H9 (cell line): Measurements from ENCODE around the gene TCN2. TPM values are rescaled to one million over a fixed set of nuclear protein-coding genes. Genes with fewer than 3 reads are reported as not detected.

Experiments used
- DNase-seq: peaks from one replicate; pipeline ENCODE4 v3.0.0-alpha.2; 2017
- H2AFZ ChIP-seq: one replicate; pipeline ENCODE4 v1.6.1; 2013; ENCODE audit warnings: mild to moderate bottlenecking, low read length, control low read depth, moderate library complexity
- H2AK5ac ChIP-seq: 2 replicates; pipeline ENCODE4 v1.6.1; 2013; ENCODE audit warnings: low read length, control low read depth, mixed read lengths; ENCODE audit not compliant: insufficient read length
- H2BK120ac ChIP-seq: one replicate; pipeline ENCODE4 v1.6.1; 2013; ENCODE audit warnings: low read depth, mild to moderate bottlenecking, low read length, control low read depth, inconsistent platforms; ENCODE audit not compliant: poor library complexity, severe bottlenecking
- H2BK12ac ChIP-seq: 2 replicates; pipeline ENCODE4 v1.6.1; 2013; ENCODE audit warnings: low read length, control low read depth, mixed read lengths, low read depth; ENCODE audit not compliant: insufficient read length
- H2BK15ac ChIP-seq: 2 replicates; pipeline ENCODE4 v1.6.1; 2013; ENCODE audit warnings: low read depth, low read length, control low read depth
- H2BK20ac ChIP-seq: one replicate; pipeline ENCODE4 v1.6.1; 2013; ENCODE audit warnings: low read depth, mild to moderate bottlenecking, low read length, control low read depth, inconsistent platforms; ENCODE audit not compliant: poor library complexity, severe bottlenecking
- H2BK5ac ChIP-seq: 2 replicates; pipeline ENCODE4 v1.6.1; 2013; ENCODE audit warnings: low read length, control low read depth, mixed read lengths; ENCODE audit not compliant: insufficient read length
- H3K14ac ChIP-seq: 2 replicates; pipeline ENCODE4 v1.6.1; 2013; ENCODE audit warnings: low read length, control low read depth; ENCODE audit not compliant: insufficient read depth
- H3K18ac ChIP-seq: 2 replicates; pipeline ENCODE4 v1.6.1; 2013; ENCODE audit warnings: low read depth, mild to moderate bottlenecking, mixed read lengths, low read length, control low read depth; ENCODE audit not compliant: insufficient read length
- H3K23ac ChIP-seq: 2 replicates; pipeline ENCODE4 v1.6.1; 2013; ENCODE audit warnings: low read length, control low read depth, mixed read lengths, low read depth; ENCODE audit not compliant: insufficient read length
- H3K23me2 ChIP-seq: 2 replicates; pipeline ENCODE4 v1.6.1; 2013; ENCODE audit warnings: low read depth, mild to moderate bottlenecking, mixed read lengths, low read length, control low read depth; ENCODE audit not compliant: insufficient read length, poor library complexity, severe bottlenecking
- H3K27ac ChIP-seq: 2 replicates; pipeline ENCODE4 v1.5.1; 2013; ENCODE audit warnings: low read length, control low read depth, mixed read lengths, low read depth; ENCODE audit not compliant: insufficient read length
- H3K27me3 ChIP-seq: 2 replicates; pipeline ENCODE4 v1.6.1; 2013; ENCODE audit warnings: low read length, control low read depth, inconsistent platforms; ENCODE audit not compliant: insufficient read depth
- H3K4ac ChIP-seq: 2 replicates; pipeline ENCODE4 v1.6.1; 2013; ENCODE audit warnings: low read depth, mild to moderate bottlenecking, control low read depth, inconsistent platforms, low read length, moderate library complexity
- H3K4me1 ChIP-seq: 2 replicates; pipeline ENCODE4 v1.6.1; 2013; ENCODE audit warnings: low read length, control low read depth, inconsistent platforms; ENCODE audit not compliant: insufficient read depth
- H3K4me2 ChIP-seq: 2 replicates; pipeline ENCODE4 v1.6.1; 2013; ENCODE audit warnings: low read length, control low read depth, mixed read lengths; ENCODE audit not compliant: insufficient read length, insufficient read depth
- H3K56ac ChIP-seq: 2 replicates; pipeline ENCODE4 v1.6.1; 2013; ENCODE audit warnings: low read depth, mild to moderate bottlenecking, mixed read lengths, low read length, control low read depth; ENCODE audit not compliant: insufficient read length
- H3K79me1 ChIP-seq: 2 replicates; pipeline ENCODE4 v1.6.1; 2013; ENCODE audit warnings: low read depth, mild to moderate bottlenecking, moderate library complexity, low read length, control low read depth, inconsistent platforms; ENCODE audit not compliant: insufficient read depth, poor library complexity, severe bottlenecking
- H3K79me2 ChIP-seq: 2 replicates; pipeline ENCODE4 v1.6.1; 2013; ENCODE audit warnings: low read length, control low read depth, inconsistent platforms; ENCODE audit not compliant: insufficient read depth
- H3K9ac ChIP-seq: 2 replicates; pipeline ENCODE4 v1.6.1; 2013; ENCODE audit warnings: low read length, control low read depth, mixed read lengths; ENCODE audit not compliant: insufficient read length; ENCODE audit errors: extremely low read depth
- H3K9me3 ChIP-seq: one replicate; pipeline ENCODE4 v1.6.1; 2013; ENCODE audit warnings: low read depth, low read length, inconsistent platforms; ENCODE audit not compliant: control insufficient read depth
- H3T11ph ChIP-seq: one replicate; pipeline ENCODE4 v1.6.1; 2013; ENCODE audit warnings: mild to moderate bottlenecking, low read length, control low read depth, inconsistent platforms
- H4K20me1 ChIP-seq: one replicate; pipeline ENCODE4 v1.6.1; 2013; ENCODE audit not compliant: control insufficient read depth, insufficient read length, insufficient read depth
- H4K5ac ChIP-seq: 2 replicates; pipeline ENCODE4 v1.6.1; 2013; ENCODE audit warnings: low read depth, mild to moderate bottlenecking, mixed read lengths, low read length, control low read depth; ENCODE audit not compliant: insufficient read length
- H4K8ac ChIP-seq: replicated peaks from 2 replicates; pipeline ENCODE4 v1.6.1; 2013; ENCODE audit warnings: low read length, control low read depth, mixed read lengths, low read depth; ENCODE audit not compliant: insufficient read length
- H4K91ac ChIP-seq: 2 replicates; pipeline ENCODE4 v1.6.1; 2013; ENCODE audit warnings: low read depth, mild to moderate bottlenecking, moderate library complexity, mixed read lengths, low read length, control low read depth; ENCODE audit not compliant: insufficient read length
- H3K27ac Mint-ChIP-seq, 3 experiments: 2 replicates in 2 of 3; 3 replicates in 1 of 3; pipeline ENCODE4 v1.8.0; 2020 to 2021; ENCODE audit warnings: mixed read lengths in 3 of 3, mild to moderate bottlenecking in 1 of 3, moderate library complexity in 1 of 3
- H3K27me3 Mint-ChIP-seq: 2 replicates; pipeline ENCODE4 v1.8.0; 2021; ENCODE audit warnings: low read depth, mild to moderate bottlenecking, moderate library complexity, mixed read lengths
- H3K36me3 Mint-ChIP-seq, 3 experiments: 2 replicates in 2 of 3; 3 replicates in 1 of 3; pipeline ENCODE4 v1.8.0; 2020 to 2021; ENCODE audit warnings: low read depth in 3 of 3, mixed read lengths in 3 of 3; ENCODE audit not compliant: insufficient read depth in 1 of 3
- H3K4me1 Mint-ChIP-seq, 2 experiments: 2 replicates each; pipeline ENCODE4 v1.8.0; 2020; ENCODE audit warnings: mixed read lengths in 2 of 2
- H3K4me3 Mint-ChIP-seq, 2 experiments: 2 replicates in 1 of 2; 3 replicates in 1 of 2; pipeline ENCODE4 v1.8.0; 2020 to 2021; ENCODE audit warnings: mild to moderate bottlenecking in 2 of 2, mixed read lengths in 2 of 2, moderate library complexity in 1 of 2
- H3K9me3 Mint-ChIP-seq, 2 experiments: 2 replicates in 1 of 2; 3 replicates in 1 of 2; pipeline ENCODE4 v1.8.0; 2020; ENCODE audit warnings: mild to moderate bottlenecking in 2 of 2, mixed read lengths in 2 of 2, moderate library complexity in 1 of 2
- CTCF ChIP-seq: fragments of 200-600 bp; sonication (generic); conservative IDR thresholded peaks from 3 replicates; pipeline ENCODE4 v1.8.0; 2021; ENCODE audit warnings: antibody characterized with exemption, mild to moderate bottlenecking
- WGBS: extraction: QIAGEN DNeasy Blood & Tissue Kit; methylation state at CpG from one replicate; pipeline ENCODE4 v1.1.7; 2013; ENCODE audit warnings: missing lambda C conversion rate, low lambda C conversion rate, mixed read lengths; ENCODE audit not compliant: insufficient read length; ENCODE audit errors: extremely low coverage; 5-methylcytosine and 5-hydroxymethylcytosine counted together
- total RNA-seq: library from RNA; stranded (reverse); gene quantifications from 2 replicates; pipeline ENCODE4 v1.2.1, GENCODE V29; 2021

TCN2 gene
- total RNA-seq, 1 experiment from 2014 or later, result 42.2 TPM

GRCh38 chr22:30562366-30562765 is 44.6 kb upstream of the TCN2 start:
- H3K14ac ChIP-seq, result no peak overlapping the region

More at GRCh38 chr22:30562366-30562765, 44.6 kb upstream of the TCN2 start:
- Mint-ChIP-seq H3K9me3 (no peaks in the 10 kb centered on the region), H3K27ac (no peak overlapping the region; a peak in 1 of 7 replicates), H3K4me1 (peaks cover 25 to 29% of the 10 kb centered on the region in 2 experiments), H3K36me3 (peaks cover 0 to 2% (median 0%) of the 10 kb centered on the region in 3 experiments; a peak in 1 of 7 replicates), H3K27me3 (no peaks in the 10 kb centered on the region), H3K4me3 (no peak overlapping the region)
- H3T11ph ChIP-seq, result no peak overlapping the region
- H3K4me2 ChIP-seq, result no peak overlapping the region
- H3K79me1 ChIP-seq, result no peaks in the 10 kb centered on the region
- no peaks in the 10 kb centered on the region for H3K27me3 ChIP-seq
- H3K79me2 ChIP-seq, result no peaks in the 10 kb centered on the region
- no peak overlapping the region for H2BK15ac ChIP-seq
- H3K56ac ChIP-seq, result no peak overlapping the region
- no peak overlapping the region for H2BK120ac ChIP-seq
- no peak overlapping the region for H2BK5ac ChIP-seq
- H2BK20ac ChIP-seq, result no peak overlapping the region
- H2BK12ac ChIP-seq, result no peak overlapping the region
- no peak overlapping the region for H3K9ac ChIP-seq
- H4K91ac ChIP-seq, result no peak overlapping the region
- no peak overlapping the region for H3K23ac ChIP-seq
- no peak overlapping the region for H3K4ac ChIP-seq
- no peak overlapping the region for H2AFZ ChIP-seq
- no CpG with 5 or more reads among the region's 6 CpGs for WGBS
- H3K23me2 ChIP-seq, result no peaks in the 10 kb centered on the region
- no peaks in the 10 kb centered on the region for H3K4me1 ChIP-seq
- no peak for DNase-seq
- no peak overlapping the region for H2AK5ac ChIP-seq
- no peaks in the 10 kb centered on the region for H3K9me3 ChIP-seq
- H4K20me1 ChIP-seq, result no peaks in the 10 kb centered on the region
- no peak overlapping the region for H4K8ac ChIP-seq
- H4K5ac ChIP-seq, result no peak overlapping the region
- H3K18ac ChIP-seq, result no peak overlapping the region
- no peak overlapping the region for H3K27ac ChIP-seq
- no peak for TF ChIP-seq CTCF
